Liver (tissue), 9 donors: ENCODE data around the gene RBMX2. TPM values are rescaled to one million over a fixed set of nuclear protein-coding genes. Genes with fewer than 3 reads are reported as not detected.

Experiments
- DNase-seq: peaks from one replicate; pipeline ENCODE4 v3.0.0-alpha.2; 2017; ENCODE audit warnings: low spot score
- H3K27ac ChIP-seq, 2 donors: one replicate each; pipeline ENCODE4 v1.7.0; 2013; ENCODE audit warnings: inconsistent platforms in 2 of 2, low read length in 2 of 2, control low read depth in 1 of 2, low read depth in 1 of 2, mild to moderate bottlenecking in 1 of 2
- H3K27me3 ChIP-seq, 4 donors: one replicate each; pipeline versions ENCODE4 v1.6.1 to v1.7.0; 2013; ENCODE audit warnings: low read length in 3 of 4, inconsistent platforms in 1 of 4, mild to moderate bottlenecking in 1 of 4, moderate library complexity in 1 of 4; ENCODE audit not compliant: control insufficient read depth in 4 of 4, insufficient read depth in 4 of 4
- H3K36me3 ChIP-seq, 4 donors: one replicate each; pipeline versions ENCODE4 v1.6.1 to v1.7.0; 2013; ENCODE audit warnings: low read length in 3 of 4, mild to moderate bottlenecking in 3 of 4, low read depth in 1 of 4, moderate library complexity in 1 of 4; ENCODE audit not compliant: control insufficient read depth in 4 of 4, insufficient read depth in 3 of 4
- H3K4me1 ChIP-seq, 4 donors: one replicate each; pipeline versions ENCODE4 v1.6.1 to v1.7.0; 2013; ENCODE audit warnings: low read length in 3 of 4, mild to moderate bottlenecking in 3 of 4, moderate library complexity in 1 of 4; ENCODE audit not compliant: control insufficient read depth in 4 of 4, insufficient read depth in 4 of 4
- H3K4me3 ChIP-seq, 3 donors: one replicate each; pipeline versions ENCODE4 v1.6.1 to v1.7.0; 2013; ENCODE audit warnings: low read length in 3 of 3, control low read depth in 1 of 3, low read depth in 1 of 3, mild to moderate bottlenecking in 1 of 3
- H3K9ac ChIP-seq, 2 donors: one replicate each; pipeline ENCODE4 v1.7.0; 2013; ENCODE audit warnings: low read length in 2 of 2, mild to moderate bottlenecking in 2 of 2, moderate library complexity in 2 of 2, control low read depth in 1 of 2, low read depth in 1 of 2
- H3K9me3 ChIP-seq, 4 donors: one replicate each; pipeline versions ENCODE4 v1.6.1 to v1.7.0; 2013; ENCODE audit warnings: low read length in 3 of 4; ENCODE audit not compliant: control insufficient read depth in 4 of 4
- FOXA1 ChIP-seq: IDR thresholded peaks from 2 replicates; pipeline ENCODE4 v1.6.1; 2016; ENCODE audit warnings: antibody characterized with exemption
- FOXA2 ChIP-seq: IDR thresholded peaks from 2 replicates; pipeline ENCODE4 v1.6.1; 2016; ENCODE audit warnings: antibody characterized with exemption
- GABPA ChIP-seq, 2 donors: IDR thresholded peaks in 1 of 2; conservative IDR thresholded peaks in 1 of 2; 2 replicates each; pipeline ENCODE4 v1.6.1; 2016; ENCODE audit warnings: antibody characterized with exemption in 2 of 2, mild to moderate bottlenecking in 1 of 2, moderate library complexity in 1 of 2
- HNF4A ChIP-seq, 2 donors: conservative IDR thresholded peaks; 2 replicates each; pipeline ENCODE4 v1.6.1; 2016; ENCODE audit warnings: antibody characterized with exemption in 2 of 2, mild to moderate bottlenecking in 2 of 2
- HNF4G ChIP-seq: IDR thresholded peaks from 2 replicates; pipeline ENCODE4 v1.6.1; 2016; ENCODE audit warnings: antibody characterized with exemption
- JUND ChIP-seq, 2 donors: IDR thresholded peaks; 2 replicates each; pipeline ENCODE4 v1.6.1; 2016; ENCODE audit warnings: antibody characterized with exemption in 2 of 2
- MAX ChIP-seq: IDR thresholded peaks from 2 replicates; pipeline ENCODE4 v1.6.1; 2016; ENCODE audit warnings: antibody characterized with exemption
- NR2F2 ChIP-seq: IDR thresholded peaks from 2 replicates; pipeline ENCODE4 v1.6.1; 2016; ENCODE audit warnings: antibody characterized with exemption
- RAD21 ChIP-seq, 2 donors: IDR thresholded peaks; 2 replicates each; pipeline ENCODE4 v1.6.1; 2016; ENCODE audit warnings: antibody characterized with exemption in 2 of 2, mild to moderate bottlenecking in 2 of 2
- REST ChIP-seq: IDR thresholded peaks from 2 replicates; pipeline ENCODE4 v1.6.1; 2016; ENCODE audit warnings: antibody characterized with exemption, mild to moderate bottlenecking
- RXRA ChIP-seq, 2 donors: IDR thresholded peaks; 2 replicates each; pipeline ENCODE4 v1.6.1; 2017 to 2018; ENCODE audit warnings: antibody characterized with exemption in 2 of 2, mild to moderate bottlenecking in 1 of 2
- SP1 ChIP-seq: IDR thresholded peaks from 2 replicates; pipeline ENCODE4 v1.6.1; 2018; ENCODE audit warnings: antibody characterized with exemption, mild to moderate bottlenecking
- YY1 ChIP-seq: IDR thresholded peaks from 2 replicates; pipeline ENCODE4 v1.6.1; 2016; ENCODE audit warnings: antibody characterized with exemption, mild to moderate bottlenecking
- WGBS: extraction: QIAGEN DNeasy Blood & Tissue Kit; methylation state at CpG from one replicate; pipeline ENCODE4 v1.1.7; 2013; 5-methylcytosine and 5-hydroxymethylcytosine counted together
- polyA plus RNA-seq, 2 donors: library from polyadenylated mRNA; stranded (reverse) in 1 of 2; unstranded in 1 of 2; fragments of 200-250 nt in 1 of 2; fragments of >200 nt in 1 of 2; fragmentation: Nextera tagmentation in 1 of 2; extraction: Ambion mirVana in 1 of 2; gene quantifications; one replicate each; pipeline versions ENCODE4 v1.2.1 to v1.2.3, GENCODE V29; 2013 to 2015
- total RNA-seq, 2 donors: library from RNA; depleted of rRNA; stranded (reverse); fragments of >200 nt; gene quantifications; one replicate each; pipeline ENCODE4 v1.2.3, GENCODE V29; 2014
- TF ChIP-seq, protein P1 (sequence below): IDR thresholded peaks from 2 replicates; pipeline ENCODE4 v1.6.1; 2016; ENCODE audit warnings: antibody characterized with exemption
- TF ChIP-seq, protein P2 (sequence below): fragments of 150-350 bp; IDR thresholded peaks from 2 replicates; pipeline ENCODE4 v1.5.1; 2017; ENCODE audit warnings: improper control_type of control experiment, low read depth, low read length; ENCODE audit not compliant: missing input control
- donor health status: healthy.
- donor health status: healthy.
- donor health status: healthy.
- donor health status: healthy.
- donor health status: healthy.

Gene RBMX2
- total and polyA plus RNA-seq, 4 donors, result 5.2 to 8.8 (median 6.4) TPM

DNA sequence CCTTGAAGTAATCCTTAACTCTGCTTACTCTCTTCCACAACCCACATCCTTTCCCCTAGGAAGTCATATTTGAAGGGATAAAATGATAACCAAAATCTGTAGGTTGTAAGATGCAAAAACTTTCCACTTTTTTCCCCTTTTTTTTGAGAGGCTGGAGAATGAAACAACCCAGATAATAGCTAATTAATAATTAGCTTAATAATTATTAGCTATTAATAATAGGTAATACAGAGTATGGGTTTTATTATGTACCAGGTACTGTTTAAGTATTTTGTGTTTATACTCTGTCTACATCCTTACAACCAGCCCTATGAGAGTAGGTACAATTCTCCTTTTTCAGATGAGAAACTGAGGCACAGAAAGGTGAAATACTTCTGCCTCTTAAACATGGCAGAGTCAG, 25.7 kb upstream of the RBMX2 start (continued):
- TF ChIP-seq JUND (IDR thresholded peaks at IDR 0.05), result no peak
- TF ChIP-seq GABPA (IDR thresholded peaks at IDR 0.05 in 1 of 2, conservative IDR thresholded peaks at IDR 0.05 in 1 of 2), result no peak
- no peak for TF ChIP-seq FOXA1

GRCh38 chrX:130378024-130378669, 23.6 kb upstream of the RBMX2 start:
- TF ChIP-seq HNF4A (conservative IDR thresholded peaks at IDR 0.05) (no peak), RAD21 (IDR thresholded peaks at IDR 0.05) (no peak), SP1 (no peak), GABPA (IDR thresholded peaks at IDR 0.05 in 1 of 2, conservative IDR thresholded peaks at IDR 0.05 in 1 of 2) (no peak), JUND (IDR thresholded peaks at IDR 0.05) (no peak), REST (no peak)
- TF ChIP-seq, protein P1, sequence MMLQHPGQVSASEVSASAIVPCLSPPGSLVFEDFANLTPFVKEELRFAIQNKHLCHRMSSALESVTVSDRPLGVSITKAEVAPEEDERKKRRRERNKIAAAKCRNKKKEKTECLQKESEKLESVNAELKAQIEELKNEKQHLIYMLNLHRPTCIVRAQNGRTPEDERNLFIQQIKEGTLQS, result no peak
- no peak overlapping the region for H3K9ac ChIP-seq
- H3K27ac ChIP-seq, result no peak overlapping the region
- DNase-seq, result no peak
- H3K27me3 ChIP-seq, result no peaks in the 10 kb centered on the region
- H3K9me3 ChIP-seq, result no peaks in the 10 kb centered on the region
- no peak overlapping the region for H3K4me3 ChIP-seq
- H3K4me1 ChIP-seq, result no peaks in the 10 kb centered on the region
- H3K36me3 ChIP-seq, result peaks cover 0 to 2% (median 0%) of the 10 kb centered on the region in 4 donors
- 58% methylated on average over 5 of the region's 5 CpGs for WGBS

DNA sequence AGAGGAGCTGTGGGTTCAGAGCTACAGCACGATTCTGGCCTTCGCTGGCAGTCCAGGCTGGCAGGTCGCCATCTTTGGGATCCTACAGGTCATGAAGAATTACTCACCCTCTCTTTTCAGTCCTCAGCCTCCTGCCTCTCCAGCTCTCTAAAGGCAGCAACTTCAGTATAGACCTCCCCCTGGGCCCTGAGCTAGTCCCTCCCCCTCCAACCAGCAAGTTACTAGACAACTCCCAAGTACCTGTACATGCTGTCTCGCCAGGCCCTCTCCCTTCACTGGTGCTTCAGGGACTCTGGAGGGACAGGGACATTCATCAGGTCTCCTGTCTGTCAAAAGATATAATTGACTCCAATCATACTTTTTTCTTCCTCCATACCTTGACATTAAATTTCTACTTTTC, 16.3 kb upstream of the RBMX2 start, which contains the start of gene GPR119:
TSS of gene GPR119 (minus strand) at position 155 of the 400 bp plus-strand sequence. CDS start 227 bp downstream, outside the sequence.
- no peaks in the 10 kb centered on the region for H3K36me3 ChIP-seq
- no peaks in the 10 kb centered on the region for H3K9me3 ChIP-seq
- no peak within 1 kb of the TSS for H3K9ac ChIP-seq
- no peaks in the 10 kb centered on the region for H3K4me1 ChIP-seq
- DNase-seq, result no peak
- TF ChIP-seq FOXA2, result no peak
- TF ChIP-seq HNF4G, result no peak
- no peak for TF ChIP-seq FOXA1
- TF ChIP-seq GABPA (IDR thresholded peaks at IDR 0.05 in 1 of 2, conservative IDR thresholded peaks at IDR 0.05 in 1 of 2), result no peak
- no peak for TF ChIP-seq YY1
- TF ChIP-seq RXRA (IDR thresholded peaks at IDR 0.05), result no peak
- TF ChIP-seq HNF4A (conservative IDR thresholded peaks at IDR 0.05), result no peak
- TF ChIP-seq REST, result no peak
- no peak for TF ChIP-seq MAX
- no peak for TF ChIP-seq NR2F2
- TF ChIP-seq, protein P2, sequence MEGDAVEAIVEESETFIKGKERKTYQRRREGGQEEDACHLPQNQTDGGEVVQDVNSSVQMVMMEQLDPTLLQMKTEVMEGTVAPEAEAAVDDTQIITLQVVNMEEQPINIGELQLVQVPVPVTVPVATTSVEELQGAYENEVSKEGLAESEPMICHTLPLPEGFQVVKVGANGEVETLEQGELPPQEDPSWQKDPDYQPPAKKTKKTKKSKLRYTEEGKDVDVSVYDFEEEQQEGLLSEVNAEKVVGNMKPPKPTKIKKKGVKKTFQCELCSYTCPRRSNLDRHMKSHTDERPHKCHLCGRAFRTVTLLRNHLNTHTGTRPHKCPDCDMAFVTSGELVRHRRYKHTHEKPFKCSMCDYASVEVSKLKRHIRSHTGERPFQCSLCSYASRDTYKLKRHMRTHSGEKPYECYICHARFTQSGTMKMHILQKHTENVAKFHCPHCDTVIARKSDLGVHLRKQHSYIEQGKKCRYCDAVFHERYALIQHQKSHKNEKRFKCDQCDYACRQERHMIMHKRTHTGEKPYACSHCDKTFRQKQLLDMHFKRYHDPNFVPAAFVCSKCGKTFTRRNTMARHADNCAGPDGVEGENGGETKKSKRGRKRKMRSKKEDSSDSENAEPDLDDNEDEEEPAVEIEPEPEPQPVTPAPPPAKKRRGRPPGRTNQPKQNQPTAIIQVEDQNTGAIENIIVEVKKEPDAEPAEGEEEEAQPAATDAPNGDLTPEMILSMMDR, result no peak
- TF ChIP-seq RAD21 (IDR thresholded peaks at IDR 0.05), result no peak
- no peaks in the 10 kb centered on the region for H3K27me3 ChIP-seq
- H3K27ac ChIP-seq, result no peak within 1 kb of the TSS
- H3K4me3 ChIP-seq, result no peak within 1 kb of the TSS
- 78% methylated on average over 4 of the region's 4 CpGs for whole genome bisulfite sequencing
